Hepatocyte (in vitro differentiated cells): ENCODE results near the gene UBE2I. TPM values are rescaled to one million over a fixed set of nuclear protein-coding genes. Genes with fewer than 3 reads are reported as not detected.

Experiments
- DNase-seq: peaks from one replicate; pipeline ENCODE4 v3.0.0-alpha.2; 2016; ENCODE audit warnings: low spot score
- H2AFZ ChIP-seq: fragments of 200-600 bp; sonication (generic); 2 replicates; pipeline ENCODE4 v1.6.0; 2016; ENCODE audit warnings: antibody characterized with exemption, mild to moderate bottlenecking
- H3K27ac ChIP-seq: fragments of 200-600 bp; sonication (generic); 2 replicates; pipeline ENCODE4 v1.5.1; 2016; ENCODE audit warnings: mild to moderate bottlenecking
- H3K27me3 ChIP-seq: fragments of 200-600 bp; sonication (generic); 2 replicates; pipeline ENCODE4 v1.6.1; 2016
- H3K36me3 ChIP-seq: fragments of 200-600 bp; sonication (generic); replicated peaks from 2 replicates; pipeline ENCODE4 v1.5.1; 2016; ENCODE audit warnings: low read depth; ENCODE audit not compliant: insufficient read depth
- H3K4me1 ChIP-seq: fragments of 200-600 bp; sonication (generic); 2 replicates; pipeline ENCODE4 v1.5.1; 2016; ENCODE audit warnings: mild to moderate bottlenecking, moderate library complexity; ENCODE audit not compliant: insufficient read depth
- H3K4me2 ChIP-seq: fragments of 200-600 bp; sonication (generic); 2 replicates; pipeline ENCODE4 v1.6.0; 2016
- H3K4me3 ChIP-seq: fragments of 200-600 bp; sonication (generic); 2 replicates; pipeline ENCODE4 v1.5.1; 2016; ENCODE audit warnings: mild to moderate bottlenecking
- H3K79me2 ChIP-seq: fragments of 200-600 bp; sonication (generic); 2 replicates; pipeline ENCODE4 v1.6.0; 2017; ENCODE audit warnings: mild to moderate bottlenecking
- H3K9me2 ChIP-seq: fragments of 200-600 bp; sonication (generic); replicated peaks from 2 replicates; pipeline ENCODE4 v1.6.0; 2017; ENCODE audit warnings: mild to moderate bottlenecking; ENCODE audit not compliant: insufficient read depth
- H3K9me3 ChIP-seq: fragments of 200-600 bp; sonication (generic); 2 replicates; pipeline ENCODE4 v1.5.1; 2016; ENCODE audit warnings: low read depth, mild to moderate bottlenecking
- H4K20me1 ChIP-seq: fragments of 200-600 bp; sonication (generic); 2 replicates; pipeline ENCODE4 v1.6.0; 2016; ENCODE audit warnings: mild to moderate bottlenecking; ENCODE audit not compliant: insufficient read depth, poor library complexity, severe bottlenecking
- CTCF ChIP-seq: fragments of 200-600 bp; sonication (generic); IDR thresholded peaks from 2 replicates; pipeline ENCODE4 v1.5.1; 2016; ENCODE audit warnings: antibody characterized with exemption, mild to moderate bottlenecking; ENCODE audit not compliant: poor library complexity
- EZH2 ChIP-seq: fragments of 200-600 bp; sonication (generic); IDR thresholded peaks from 2 replicates; pipeline ENCODE4 v1.6.1; 2016; ENCODE audit warnings: antibody characterized with exemption, mild to moderate bottlenecking, borderline replicate concordance
- EZH2phosphoT487 ChIP-seq: fragments of 200-600 bp; sonication (generic); IDR thresholded peaks from one replicate; pipeline ENCODE4 v1.6.1; 2018; ENCODE audit warnings: antibody characterized with exemption, mild to moderate bottlenecking, low read depth, moderate library complexity; ENCODE audit not compliant: unreplicated experiment, severe bottlenecking
- WGBS: methylation state at CpG from one replicate; pipeline ENCODE4 v1.1.6; 2016; ENCODE audit warnings: low lambda C conversion rate; ENCODE audit errors: missing lambda C conversion rate; 5-methylcytosine and 5-hydroxymethylcytosine counted together
- polyA plus RNA-seq: library from polyadenylated mRNA; unstranded; fragments of >200 nt; fragmentation: Nextera tagmentation; extraction: Ambion mirVana; gene quantifications from 2 replicates; pipeline ENCODE4 v1.2.1, GENCODE V29; 2016
- total RNA-seq: library from RNA; depleted of rRNA; stranded (reverse); fragments of >200 nt; gene quantifications from 2 replicates; pipeline ENCODE4 v1.2.3, GENCODE V29; 2014

Gene UBE2I
- total and polyA plus RNA-seq, 2 experiments from 2014 or later: 76.0 to 150 TPM

GRCh38 chr16:1357906-1358566, 48.6 kb downstream of the UBE2I start:
- Histone ChIP-seq H3K36me3 (no peaks in the 10 kb centered on the region), H3K27me3 (no peaks in the 10 kb centered on the region), H3K9me2 (no peaks in the 10 kb centered on the region), H3K27ac (no peak overlapping the region), H3K9me3 (no peaks in the 10 kb centered on the region), H4K20me1 (peaks cover 18% of the 10 kb centered on the region), H2AFZ (no peak overlapping the region), H3K4me1 (no peaks in the 10 kb centered on the region), H3K4me3 (no peak overlapping the region), H3K4me2 (no peak overlapping the region), H3K79me2 (peaks cover 70% of the 10 kb centered on the region)
- no peak for TF ChIP-seq CTCF
- no peak for TF ChIP-seq EZH2
- no peak for TF ChIP-seq EZH2phosphoT487
- 90% methylated on average over 18 of the region's 19 CpGs for WGBS
- DNase-seq: no peak

GRCh38 chr16:1361685-1362360, 52.4 kb downstream of the UBE2I start:
- Histone ChIP-seq H3K4me2 (no peak overlapping the region), H3K9me2 (no peaks in the 10 kb centered on the region), H3K27me3 (no peaks in the 10 kb centered on the region), H3K4me3 (no peak overlapping the region), H2AFZ (no peak overlapping the region), H3K9me3 (no peaks in the 10 kb centered on the region), H3K4me1 (no peaks in the 10 kb centered on the region), H4K20me1 (peaks cover 12% of the 10 kb centered on the region), H3K27ac (no peak overlapping the region), H3K36me3 (no peaks in the 10 kb centered on the region), H3K79me2 (peaks cover 37% of the 10 kb centered on the region)
- 97% methylated on average over 36 of the region's 43 CpGs for WGBS
- no peak for DNase-seq
- TF ChIP-seq CTCF: no peak
- TF ChIP-seq EZH2: no peak
- no peak for TF ChIP-seq EZH2phosphoT487

GRCh38 chr16:1362807-1363206, 53.4 kb downstream of the UBE2I start:
- TF ChIP-seq EZH2: no peak
- TF ChIP-seq CTCF: no peak
- no peak for TF ChIP-seq EZH2phosphoT487
- no peak overlapping the region for H2AFZ ChIP-seq
- H3K79me2 ChIP-seq: peaks cover 32% of the 10 kb centered on the region
- no peak overlapping the region for H3K4me3 ChIP-seq
- no peaks in the 10 kb centered on the region for H3K27me3 ChIP-seq
- H3K36me3 ChIP-seq: no peaks in the 10 kb centered on the region
- DNase-seq: no peak
- no peaks in the 10 kb centered on the region for H3K9me2 ChIP-seq
- no peak overlapping the region for H3K4me2 ChIP-seq
- H4K20me1 ChIP-seq: peaks cover 12% of the 10 kb centered on the region
- H3K9me3 ChIP-seq: no peaks in the 10 kb centered on the region
- no peak overlapping the region for H3K27ac ChIP-seq
- 93% methylated on average over 11 of the region's 11 CpGs for WGBS
- H3K4me1 ChIP-seq: no peaks in the 10 kb centered on the region
